ENCODE measurements around the gene GRIK4. TPM values are rescaled to one million over a fixed set of nuclear protein-coding genes. Genes with fewer than 3 reads are reported as not detected.
A peak's percentile ranks its signal among the peaks of the same experiment; 100 is the strongest.

GRIK4 gene
- polyA plus RNA-seq, 1 of the 3 experiments (the other 2 are of a cell fraction), result 0.03 TPM

DNA sequence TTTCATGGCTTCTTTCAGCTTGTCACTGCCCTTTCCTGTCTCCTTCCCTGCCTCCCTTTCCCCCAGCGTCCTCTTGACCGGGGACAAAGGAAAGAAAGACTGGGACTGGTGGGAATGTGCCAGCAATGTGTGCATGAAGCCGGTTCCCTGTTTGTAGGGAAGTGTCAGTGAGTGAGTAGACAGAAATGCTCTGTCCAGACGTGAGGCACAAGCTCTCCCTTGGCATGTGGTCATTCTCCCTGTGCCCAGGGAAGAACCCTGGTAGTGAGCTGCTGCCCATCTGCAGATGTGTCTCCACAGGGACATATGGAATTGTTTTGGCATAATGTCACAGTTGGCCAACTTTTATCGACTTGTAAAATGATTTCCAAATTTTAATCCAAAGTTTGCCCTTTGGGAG lies 426.0 kb downstream of the GRIK4 start:
- no peak overlapping the region for H3K27ac ChIP-seq (ENCODE audit: low read depth in 2 of 2, low read length in 1 of 2)
- H3K4me2 ChIP-seq, result no peak overlapping the region
- no peaks in the 10 kb centered on the region for H3F3A ChIP-seq (replicated peaks; ENCODE audit: insufficient read depth)
- H3K4me1 ChIP-seq (ENCODE audit: control insufficient read depth in 1 of 2, insufficient read depth in 2 of 2, low read depth in 1 of 2, low read length in 1 of 2), result peaks cover 0 to 13% of the 10 kb centered on the region in 2 experiments; a peak in 2 of 4 replicates
- no peaks in the 10 kb centered on the region for H3K9me3 ChIP-seq
- no peak overlapping the region for H3K4me3 ChIP-seq (ENCODE audit: low read depth in 2 of 2, low read length in 1 of 2)
- H3K9me2 ChIP-seq, result no peaks in the 10 kb centered on the region
- no peaks in the 10 kb centered on the region; the same call in 1 of the 2 replicates for H3K27me3 ChIP-seq (ENCODE audit: insufficient read depth)
- TF ChIP-seq, protein P1, sequence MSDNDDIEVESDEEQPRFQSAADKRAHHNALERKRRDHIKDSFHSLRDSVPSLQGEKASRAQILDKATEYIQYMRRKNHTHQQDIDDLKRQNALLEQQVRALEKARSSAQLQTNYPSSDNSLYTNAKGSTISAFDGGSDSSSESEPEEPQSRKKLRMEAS (IDR thresholded peaks at IDR 0.05; ENCODE audit: low read depth), result no peak
- no peak for TF ChIP-seq EP300 (IDR thresholded peaks at IDR 0.05; ENCODE audit: borderline replicate concordance in 1 of 2, low read depth in 1 of 2, low read length in 1 of 2)
- TF ChIP-seq, protein P2, sequence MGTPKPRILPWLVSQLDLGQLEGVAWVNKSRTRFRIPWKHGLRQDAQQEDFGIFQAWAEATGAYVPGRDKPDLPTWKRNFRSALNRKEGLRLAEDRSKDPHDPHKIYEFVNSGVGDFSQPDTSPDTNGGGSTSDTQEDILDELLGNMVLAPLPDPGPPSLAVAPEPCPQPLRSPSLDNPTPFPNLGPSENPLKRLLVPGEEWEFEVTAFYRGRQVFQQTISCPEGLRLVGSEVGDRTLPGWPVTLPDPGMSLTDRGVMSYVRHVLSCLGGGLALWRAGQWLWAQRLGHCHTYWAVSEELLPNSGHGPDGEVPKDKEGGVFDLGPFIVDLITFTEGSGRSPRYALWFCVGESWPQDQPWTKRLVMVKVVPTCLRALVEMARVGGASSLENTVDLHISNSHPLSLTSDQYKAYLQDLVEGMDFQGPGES (IDR thresholded peaks at IDR 0.05; ENCODE audit: low read depth, low read length), result no peak
- TF ChIP-seq MXI1 (IDR thresholded peaks at IDR 0.05; ENCODE audit: low read depth, low read length), result peak; percentile 51; the same call in 1 of the 2 replicates
- no peak for TF ChIP-seq RCOR1 (IDR thresholded peaks at IDR 0.05; ENCODE audit: low read length)
- H3K9ac ChIP-seq, result no peak overlapping the region
- no peaks in the 10 kb centered on the region for H3K79me2 ChIP-seq (ENCODE audit: insufficient read depth)
- no peaks in the 10 kb centered on the region for H3K36me3 ChIP-seq (replicated peaks in 1 of 2; ENCODE audit: control insufficient read depth in 1 of 2, insufficient read depth in 2 of 2, low read length in 1 of 2)
- WGBS (ENCODE audit: low lambda C conversion rate), result 20% methylated on average over 5 of the region's 5 CpGs
- POLR2A ChIA-PET, result no interaction called here
- CTCF ChIA-PET, result interaction anchor here (0.6 to 6.4 kb wide), 6 partner anchors 11 to 426 kb away, joined by 3 to 49 read pairs (median 6); partner anchors contain the start of gene GRIK4
- no peaks in the 10 kb centered on the region for H4K20me1 ChIP-seq (ENCODE audit: insufficient read depth)
- no peak overlapping the region for H2AFZ ChIP-seq (ENCODE audit: low read depth)
- DNase-seq, result no peak

DNA sequence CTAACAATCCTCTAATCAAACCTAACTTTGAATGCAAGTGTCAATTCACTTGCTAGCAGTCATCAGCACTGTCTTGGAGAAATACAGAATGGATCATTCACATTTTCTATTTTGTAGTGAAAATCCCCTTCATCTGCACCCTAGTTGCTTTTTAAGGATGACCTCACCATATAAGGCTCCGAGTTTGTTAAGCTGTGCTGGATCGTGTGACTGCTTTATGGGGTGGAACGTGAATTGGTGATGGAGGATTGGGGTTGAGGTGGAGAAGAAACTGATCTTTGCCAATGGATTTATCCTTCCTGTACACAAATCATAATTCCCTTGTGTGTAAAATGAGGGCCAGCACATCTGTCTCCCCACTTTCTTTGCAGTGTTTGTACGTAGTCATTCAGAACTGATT lies 426.7 kb downstream of the GRIK4 start:
- H3K27me3 ChIP-seq (ENCODE audit: insufficient read depth), result no peaks in the 10 kb centered on the region; the same call in 1 of the 2 replicates
- CTCF ChIA-PET, result interaction anchor here (2.4 to 6.4 kb wide), 2 partner anchors 14 to 427 kb away, joined by 7 to 49 read pairs; partner anchors contain the start of gene GRIK4
- H3K9ac ChIP-seq, result no peak overlapping the region
- H3K4me2 ChIP-seq, result no peak overlapping the region
- no peak overlapping the region for H3K27ac ChIP-seq (ENCODE audit: low read depth in 2 of 2, low read length in 1 of 2)
- H3K79me2 ChIP-seq (ENCODE audit: insufficient read depth), result no peaks in the 10 kb centered on the region
- no peaks in the 10 kb centered on the region for H4K20me1 ChIP-seq (ENCODE audit: insufficient read depth)
- H3K36me3 ChIP-seq (replicated peaks in 1 of 2; ENCODE audit: control insufficient read depth in 1 of 2, insufficient read depth in 2 of 2, low read length in 1 of 2), result no peaks in the 10 kb centered on the region
- no peak overlapping the region for H3K4me3 ChIP-seq (ENCODE audit: low read depth in 2 of 2, low read length in 1 of 2)
- TF ChIP-seq SMC3 (IDR thresholded peaks at IDR 0.05; ENCODE audit: low read depth, low read length) (no peak), GABPA (IDR thresholded peaks at IDR 0.05; ENCODE audit: low read depth) (no peak), MEF2A (IDR thresholded peaks at IDR 0.05; ENCODE audit: borderline replicate concordance, low read depth) (no peak), YY1 (IDR thresholded peaks at IDR 0.05; ENCODE audit: low read depth) (no peak), MXI1 (IDR thresholded peaks at IDR 0.05; ENCODE audit: low read depth, low read length) (no peak), FOXJ3 (CRISPR knock-in tag; IDR thresholded peaks at IDR 0.05) (no peak), NRF1 (IDR thresholded peaks at IDR 0.05; ENCODE audit: low read depth, low read length) (no peak), RCOR1 (IDR thresholded peaks at IDR 0.05; ENCODE audit: low read length) (no peak), EP300 (IDR thresholded peaks at IDR 0.05; ENCODE audit: borderline replicate concordance in 1 of 2, low read depth in 1 of 2, low read length in 1 of 2) (no peak), TAF1 (IDR thresholded peaks at IDR 0.05; ENCODE audit: borderline replicate concordance, low read depth, low read length) (no peak), RAD21 (IDR thresholded peaks at IDR 0.05; ENCODE audit: low read length) (no peak), ELF1 (IDR thresholded peaks at IDR 0.05) (no peak)
- TF ChIP-seq, protein P2 (IDR thresholded peaks at IDR 0.05; ENCODE audit: low read depth, low read length), result no peak
- TF ChIP-seq, protein P3, sequence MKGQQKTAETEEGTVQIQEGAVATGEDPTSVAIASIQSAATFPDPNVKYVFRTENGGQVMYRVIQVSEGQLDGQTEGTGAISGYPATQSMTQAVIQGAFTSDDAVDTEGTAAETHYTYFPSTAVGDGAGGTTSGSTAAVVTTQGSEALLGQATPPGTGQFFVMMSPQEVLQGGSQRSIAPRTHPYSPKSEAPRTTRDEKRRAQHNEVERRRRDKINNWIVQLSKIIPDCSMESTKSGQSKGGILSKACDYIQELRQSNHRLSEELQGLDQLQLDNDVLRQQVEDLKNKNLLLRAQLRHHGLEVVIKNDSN (IDR thresholded peaks at IDR 0.05; ENCODE audit: borderline replicate concordance, low read depth), result no peak
- TF ChIP-seq, protein P4, sequence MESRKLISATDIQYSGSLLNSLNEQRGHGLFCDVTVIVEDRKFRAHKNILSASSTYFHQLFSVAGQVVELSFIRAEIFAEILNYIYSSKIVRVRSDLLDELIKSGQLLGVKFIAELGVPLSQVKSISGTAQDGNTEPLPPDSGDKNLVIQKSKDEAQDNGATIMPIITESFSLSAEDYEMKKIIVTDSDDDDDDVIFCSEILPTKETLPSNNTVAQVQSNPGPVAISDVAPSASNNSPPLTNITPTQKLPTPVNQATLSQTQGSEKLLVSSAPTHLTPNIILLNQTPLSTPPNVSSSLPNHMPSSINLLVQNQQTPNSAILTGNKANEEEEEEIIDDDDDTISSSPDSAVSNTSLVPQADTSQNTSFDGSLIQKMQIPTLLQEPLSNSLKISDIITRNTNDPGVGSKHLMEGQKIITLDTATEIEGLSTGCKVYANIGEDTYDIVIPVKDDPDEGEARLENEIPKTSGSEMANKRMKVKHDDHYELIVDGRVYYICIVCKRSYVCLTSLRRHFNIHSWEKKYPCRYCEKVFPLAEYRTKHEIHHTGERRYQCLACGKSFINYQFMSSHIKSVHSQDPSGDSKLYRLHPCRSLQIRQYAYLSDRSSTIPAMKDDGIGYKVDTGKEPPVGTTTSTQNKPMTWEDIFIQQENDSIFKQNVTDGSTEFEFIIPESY (IDR thresholded peaks at IDR 0.05; ENCODE audit: borderline replicate concordance, low read depth), result no peak
- H3K4me1 ChIP-seq (ENCODE audit: control insufficient read depth in 1 of 2, insufficient read depth in 2 of 2, low read depth in 1 of 2, low read length in 1 of 2), result peaks cover 0 to 6% of the 10 kb centered on the region in 2 experiments; a peak in 1 of 4 replicates
- DNase-seq, result no peak
- POLR2A ChIA-PET, result no interaction called here
- H3K9me3 ChIP-seq, result no peaks in the 10 kb centered on the region
- WGBS (ENCODE audit: low lambda C conversion rate), result 21% methylated on average over 4 of the region's 4 CpGs
- H3K9me2 ChIP-seq, result no peaks in the 10 kb centered on the region
- H3F3A ChIP-seq (replicated peaks; ENCODE audit: insufficient read depth), result no peaks in the 10 kb centered on the region
- H2AFZ ChIP-seq (ENCODE audit: low read depth), result no peak overlapping the region

Measured in SK-N-SH (cell line).